PC-3 (cell line): Measurements from ENCODE around the gene STN1. TPM values are rescaled to one million over a fixed set of nuclear protein-coding genes. Genes with fewer than 3 reads are reported as not detected.

Experiments used
- ATAC-seq: fragments of 200-7000 bp; cut with Tn5 transposase; 2 replicates; pipeline ENCODE4 v1.9.1; 2020; ENCODE audit warnings: mild to moderate bottlenecking, moderate library complexity
- BruUV-seq: library from RNA; stranded (reverse); fragments of 400-500 nt; replicated peaks from 2 replicates; lab custom pipeline; 2021; lab: Mats Ljungman, UMichigan
- CTCF ChIA-PET: fragments of 300-600 bp; sonication (Branson Sonifier 250); formaldehyde crosslinking; loops from one replicate; lab custom pipeline; 2022; ENCODE audit warnings: antibody characterized with exemption; lab: Charles Lee
- POLR2A ChIA-PET: fragments of 300-600 bp; sonication (Branson Sonifier 250); formaldehyde crosslinking; loops from one replicate; lab custom pipeline; 2022; ENCODE audit warnings: antibody characterized with exemption; ENCODE audit not compliant: unreplicated experiment; lab: Charles Lee
- DNase-seq: peaks from one replicate; pipeline ENCODE4 v3.0.0-alpha.2; 2015
- H2AFZ ChIP-seq: fragments of 300-600 bp; sonication (generic); 2 replicates; pipeline ENCODE4 v1.6.0; 2016; ENCODE audit warnings: antibody characterized with exemption, low read length
- H3F3A ChIP-seq: fragments of 300-600 bp; sonication (generic); one replicate; pipeline ENCODE4 v1.6.0; 2017; ENCODE audit warnings: antibody characterized with exemption, low read length, control low read depth, mild to moderate bottlenecking; ENCODE audit not compliant: unreplicated experiment
- H3K27ac ChIP-seq: fragments of 300-600 bp; sonication (generic); 2 replicates; pipeline ENCODE4 v1.5.1; 2016; ENCODE audit warnings: mild to moderate bottlenecking, low read length
- H3K27me3 ChIP-seq: fragments of 300-600 bp; sonication (generic); 2 replicates; pipeline ENCODE4 v1.6.1; 2016; ENCODE audit warnings: low read length, mixed read lengths
- H3K36me3 ChIP-seq: fragments of 300-600 bp; sonication (generic); 2 replicates; pipeline ENCODE4 v1.6.1; 2016; ENCODE audit warnings: low read depth, mixed run types, low read length, mixed read lengths
- H3K4me1 ChIP-seq: fragments of 300-600 bp; sonication (generic); 2 replicates; pipeline ENCODE4 v1.5.1; 2016; ENCODE audit warnings: low read length; ENCODE audit not compliant: insufficient read depth
- H3K4me2 ChIP-seq: fragments of 300-600 bp; sonication (generic); 2 replicates; pipeline ENCODE4 v1.6.0; 2016; ENCODE audit warnings: low read length
- H3K4me3 ChIP-seq: fragments of 300-600 bp; sonication (generic); 2 replicates; pipeline ENCODE4 v1.5.1; 2016; ENCODE audit warnings: mild to moderate bottlenecking, low read length, mixed read lengths
- H3K79me2 ChIP-seq: fragments of 300-600 bp; sonication (generic); 2 replicates; pipeline ENCODE4 v1.6.1; 2017; ENCODE audit warnings: low read length, mixed read lengths
- H3K9ac ChIP-seq: fragments of 300-600 bp; sonication (generic); 2 replicates; pipeline ENCODE4 v1.6.0; 2016; ENCODE audit warnings: mild to moderate bottlenecking, low read length
- H3K9me2 ChIP-seq: fragments of 300-600 bp; sonication (generic); replicated peaks from 2 replicates; pipeline ENCODE4 v1.6.1; 2016; ENCODE audit warnings: mixed run types, low read length, mixed read lengths
- H3K9me3 ChIP-seq: fragments of 300-600 bp; sonication (generic); 2 replicates; pipeline ENCODE4 v1.6.1; 2016; ENCODE audit warnings: low read length, mixed read lengths
- H4K20me1 ChIP-seq: fragments of 300-600 bp; sonication (generic); 2 replicates; pipeline ENCODE4 v1.6.1; 2016; ENCODE audit warnings: low read length, mixed read lengths
- CTCF ChIP-seq: fragments of 300-600 bp; sonication (generic); conservative IDR thresholded peaks from 2 replicates; pipeline ENCODE4 v1.5.1; 2017; ENCODE audit warnings: antibody characterized with exemption, low read depth, mild to moderate bottlenecking, low read length
- EZH2 ChIP-seq: fragments of 300-600 bp; sonication (generic); IDR thresholded peaks from one replicate; pipeline ENCODE4 v1.6.1; 2017; ENCODE audit warnings: antibody characterized with exemption, mild to moderate bottlenecking, low read length; ENCODE audit not compliant: unreplicated experiment
- EZH2phosphoT487 ChIP-seq: fragments of 300-600 bp; sonication (generic); IDR thresholded peaks from 2 replicates; pipeline ENCODE4 v1.6.1; 2018; ENCODE audit warnings: mild to moderate bottlenecking, antibody characterized with exemption, low read length, borderline replicate concordance
- intact Hi-C: fragments of 100-400 bp; cut with micrococcal nuclease; formaldehyde crosslinking; loops from 2 replicates; pipeline ENCODE4 v1.9.0; 2023
- total RNA-seq: library from RNA; depleted of rRNA; stranded (reverse); fragments of >200 nt; gene quantifications from 2 replicates; pipeline ENCODE4 v1.2.3, GENCODE V29; 2014

The STN1 gene
- total RNA-seq, 1 experiment from 2014 or later = 33.5 TPM

- POLR2A ChIA-PET = no interaction called here
- Histone ChIP-seq H3K36me3 (no peaks in the 10 kb centered on the region), H2AFZ (no peak overlapping the region), H3K4me2 (peak overlapping the region; percentile 8; the same call in 1 of the 2 replicates), H4K20me1 (no peaks in the 10 kb centered on the region), H3K27me3 (no peaks in the 10 kb centered on the region), H3K4me3 (no peak overlapping the region), H3K4me1 (peaks cover 16% of the 10 kb centered on the region), H3K9me2 (no peaks in the 10 kb centered on the region), H3K9ac (no peak overlapping the region), H3K9me3 (peaks cover 8% of the 10 kb centered on the region; the same call in 1 of the 2 replicates), H3K27ac (peak overlapping the region; percentile 43), H3F3A (no peaks in the 10 kb centered on the region), H3K79me2 (no peaks in the 10 kb centered on the region)
- no peak for TF ChIP-seq CTCF
- TF ChIP-seq EZH2 = no peak
- TF ChIP-seq EZH2phosphoT487 = no peak
- intact Hi-C loops = loop anchor here (1.0 kb wide), 1 partner anchor 23 kb away; no protein-coding TSS in a partner anchor
- DNase-seq (peak; percentile 71), ATAC-seq (peak; percentile 64)
- BruUV-seq = no TSS peak
- CTCF ChIA-PET = no interaction called here
Measured at GRCh38 chr10:103861505-103861904, 56.5 kb downstream of the STN1 start.

DNA sequence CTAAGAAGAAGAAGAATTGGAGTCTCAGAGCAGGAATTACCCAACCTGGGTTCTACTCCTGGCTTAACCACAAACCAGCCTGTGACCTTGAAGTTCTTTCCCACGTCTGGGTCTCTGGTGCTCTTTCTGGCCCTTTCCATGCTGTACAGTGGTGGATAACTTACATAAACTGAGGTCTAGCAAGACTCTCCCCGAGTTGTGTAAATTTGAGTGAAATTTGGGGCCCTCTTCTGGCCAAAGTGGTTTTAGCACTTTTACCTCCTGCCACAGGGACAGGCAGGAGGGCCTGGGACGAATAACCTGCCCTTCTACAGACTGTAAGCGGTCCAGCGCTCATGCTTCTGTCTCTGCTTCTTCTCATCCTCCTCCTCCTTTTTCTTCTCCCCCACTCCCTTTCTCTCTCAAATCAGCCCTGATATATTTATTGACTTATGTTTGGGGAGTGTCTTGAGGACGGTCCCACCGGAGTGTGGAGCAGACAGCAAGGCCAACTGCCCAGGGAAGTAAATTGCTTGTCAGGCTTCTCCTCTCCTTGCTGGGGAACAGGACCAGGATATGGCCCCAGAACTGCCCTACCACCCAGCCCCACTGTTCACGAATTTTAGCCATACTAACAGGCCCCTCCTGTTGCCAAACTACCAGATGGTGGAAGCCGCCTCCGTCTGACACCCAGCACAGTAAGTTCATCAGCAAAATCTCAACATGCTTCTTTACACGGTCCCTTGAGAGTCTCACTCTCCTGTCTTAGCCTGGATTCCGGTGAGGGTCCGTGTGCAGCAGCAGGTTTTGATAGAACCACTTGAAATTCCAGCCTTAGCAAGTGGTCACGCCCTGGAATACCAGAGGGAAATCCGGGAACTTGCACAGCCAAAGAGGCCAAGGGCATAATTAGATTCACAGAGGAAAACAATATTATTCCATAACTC is 58.6 kb downstream of the STN1 start:
- ChIA-PET POLR2A (no interaction called here), CTCF (no interaction called here)
- H3K9me3 ChIP-seq = no peaks in the 10 kb centered on the region
- TF ChIP-seq EZH2 = no peak
- no peak for TF ChIP-seq EZH2phosphoT487
- peak; percentile 70 for TF ChIP-seq CTCF
- peaks cover 20% of the 10 kb centered on the region for H3K4me1 ChIP-seq
- no peak overlapping the region for H2AFZ ChIP-seq
- intact Hi-C loops = loop anchor here (1.0 to 5.0 kb wide), 2 partner anchors 67 to 146 kb away; no protein-coding TSS in a partner anchor
- ATAC-seq (peak; percentile 61), DNase-seq (peak; percentile 75)
- no peak overlapping the region for H3K4me3 ChIP-seq
- no peaks in the 10 kb centered on the region for H3K36me3 ChIP-seq
- H3F3A ChIP-seq = no peaks in the 10 kb centered on the region
- no peaks in the 10 kb centered on the region for H4K20me1 ChIP-seq
- H3K27me3 ChIP-seq = no peaks in the 10 kb centered on the region
- no peak overlapping the region for H3K27ac ChIP-seq
- H3K9me2 ChIP-seq = no peaks in the 10 kb centered on the region
- no peak overlapping the region for H3K4me2 ChIP-seq
- no TSS peak for BruUV-seq
- no peak overlapping the region for H3K9ac ChIP-seq
- no peaks in the 10 kb centered on the region for H3K79me2 ChIP-seq

DNA sequence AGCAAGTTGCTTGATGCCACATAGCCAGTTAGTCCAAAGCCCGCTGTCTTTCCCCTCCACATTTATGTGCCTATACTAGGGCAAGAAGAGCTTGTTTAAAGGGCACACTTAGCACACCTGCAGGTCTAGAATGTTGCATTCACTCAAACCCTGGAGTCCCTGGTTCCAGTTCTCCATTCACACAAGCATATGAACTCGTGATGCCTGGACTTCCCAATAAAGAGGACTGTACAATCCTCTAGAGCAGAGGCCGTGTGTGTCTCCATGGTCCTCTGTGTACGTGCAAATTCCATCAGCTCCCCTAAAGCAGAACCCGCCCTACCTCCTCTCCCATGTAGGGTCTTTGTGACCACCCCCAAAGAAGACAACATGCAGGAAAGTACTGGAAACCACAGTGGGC is 59.6 kb downstream of the STN1 start:
- H3K4me2 ChIP-seq = no peak overlapping the region
- H3K9me3 ChIP-seq = no peaks in the 10 kb centered on the region
- no peak overlapping the region for H3K9ac ChIP-seq
- no peaks in the 10 kb centered on the region for H3K9me2 ChIP-seq
- intact Hi-C loops = loop anchor here (5.0 kb wide), 1 partner anchor 66 kb away; no protein-coding TSS in a partner anchor
- no peak overlapping the region for H3K4me3 ChIP-seq
- ATAC-seq = no peak
- no peaks in the 10 kb centered on the region for H3F3A ChIP-seq
- TF ChIP-seq EZH2 = no peak
- TF ChIP-seq EZH2phosphoT487 = no peak
- TF ChIP-seq CTCF = no peak
- ChIA-PET POLR2A (no interaction called here), CTCF (no interaction called here)
- no peak for DNase-seq
- no peaks in the 10 kb centered on the region for H4K20me1 ChIP-seq
- no peaks in the 10 kb centered on the region for H3K27me3 ChIP-seq
- BruUV-seq = no TSS peak
- H2AFZ ChIP-seq = no peak overlapping the region
- H3K4me1 ChIP-seq = peaks cover 24% of the 10 kb centered on the region
- H3K79me2 ChIP-seq = peaks cover 2% of the 10 kb centered on the region; the same call in 1 of the 2 replicates
- no peak overlapping the region for H3K27ac ChIP-seq
- H3K36me3 ChIP-seq = no peaks in the 10 kb centered on the region
